ENCODE measurements around the gene KCNMA1. TPM values are rescaled to one million over a fixed set of nuclear protein-coding genes. Genes with fewer than 3 reads are reported as not detected.

Gene KCNMA1
- total RNA-seq, 1 donor from 2014 or later, result 87.6 TPM

GRCh38 chr10:76976142-76976541 is 661.5 kb downstream of the KCNMA1 start:
- DNase-seq (ENCODE audit: low spot score), result no peak
- H3K27ac Mint-ChIP-seq (ENCODE audit: unreplicated experiment), result no peak overlapping the region
- no peak for TF ChIP-seq CTCF (IDR thresholded peaks at IDR 0.05)

GRCh38 chr10:76975126-76975525 is 662.5 kb downstream of the KCNMA1 start:
- no peak overlapping the region for H3K4me3 Mint-ChIP-seq (ENCODE audit: unreplicated experiment)
- H3K27ac Mint-ChIP-seq (ENCODE audit: unreplicated experiment), result no peak overlapping the region
- TF ChIP-seq CTCF (IDR thresholded peaks at IDR 0.05), result no peak
- no peaks in the 10 kb centered on the region for H3K36me3 Mint-ChIP-seq (ENCODE audit: low read depth)
- no peaks in the 10 kb centered on the region for H3K9me3 Mint-ChIP-seq (ENCODE audit: low read depth)
- no peak for DNase-seq (ENCODE audit: low spot score)
- peaks cover 7% of the 10 kb centered on the region for H3K4me1 Mint-ChIP-seq (ENCODE audit: low read depth)
- no peaks in the 10 kb centered on the region for H3K27me3 Mint-ChIP-seq (ENCODE audit: low read depth)

More at GRCh38 chr10:76976142-76976541, 661.5 kb downstream of the KCNMA1 start:
- H3K27me3 Mint-ChIP-seq (ENCODE audit: low read depth), result no peaks in the 10 kb centered on the region
- H3K4me3 Mint-ChIP-seq (ENCODE audit: unreplicated experiment), result no peak overlapping the region
- H3K4me1 Mint-ChIP-seq (ENCODE audit: low read depth), result peaks cover 7% of the 10 kb centered on the region
- no peaks in the 10 kb centered on the region for H3K36me3 Mint-ChIP-seq (ENCODE audit: low read depth)
- H3K9me3 Mint-ChIP-seq (ENCODE audit: low read depth), result no peaks in the 10 kb centered on the region

- H3K4me3 Mint-ChIP-seq (ENCODE audit: unreplicated experiment), result no peak overlapping the region
- TF ChIP-seq CTCF (IDR thresholded peaks at IDR 0.05), result no peak
- peaks cover 7% of the 10 kb centered on the region for H3K4me1 Mint-ChIP-seq (ENCODE audit: low read depth)
- no peak overlapping the region for H3K27ac Mint-ChIP-seq (ENCODE audit: unreplicated experiment)
- no peak for DNase-seq (ENCODE audit: low spot score)
- H3K27me3 Mint-ChIP-seq (ENCODE audit: low read depth), result no peaks in the 10 kb centered on the region
- H3K36me3 Mint-ChIP-seq (ENCODE audit: low read depth), result no peaks in the 10 kb centered on the region
- H3K9me3 Mint-ChIP-seq (ENCODE audit: low read depth), result no peaks in the 10 kb centered on the region
Measured at GRCh38 chr10:76974017-76974691, 663.5 kb downstream of the KCNMA1 start.

GRCh38 chr10:76973091-76974016 is 664.3 kb downstream of the KCNMA1 start:
- H3K36me3 Mint-ChIP-seq (ENCODE audit: low read depth), result peaks cover 2% of the 10 kb centered on the region
- H3K27me3 Mint-ChIP-seq (ENCODE audit: low read depth), result no peaks in the 10 kb centered on the region
- no peak for TF ChIP-seq CTCF (IDR thresholded peaks at IDR 0.05)
- no peaks in the 10 kb centered on the region for H3K9me3 Mint-ChIP-seq (ENCODE audit: low read depth)
- H3K4me1 Mint-ChIP-seq (ENCODE audit: low read depth), result peaks cover 7% of the 10 kb centered on the region
- no peak overlapping the region for H3K27ac Mint-ChIP-seq (ENCODE audit: unreplicated experiment)
- no peak for DNase-seq (ENCODE audit: low spot score)
- no peak overlapping the region for H3K4me3 Mint-ChIP-seq (ENCODE audit: unreplicated experiment)

GRCh38 chr10:76972541-76972940 is 665.1 kb downstream of the KCNMA1 start:
- Mint-ChIP-seq H3K9me3 (ENCODE audit: low read depth) (no peaks in the 10 kb centered on the region), H3K4me3 (ENCODE audit: unreplicated experiment) (no peak overlapping the region), H3K4me1 (ENCODE audit: low read depth) (peaks cover 7% of the 10 kb centered on the region), H3K27ac (ENCODE audit: unreplicated experiment) (no peak overlapping the region), H3K36me3 (ENCODE audit: low read depth) (peaks cover 2% of the 10 kb centered on the region), H3K27me3 (ENCODE audit: low read depth) (no peaks in the 10 kb centered on the region)
- TF ChIP-seq CTCF (IDR thresholded peaks at IDR 0.05), result no peak
- no peak for DNase-seq (ENCODE audit: low spot score)

Measured in chondrocyte (in vitro differentiated cells).